Spleen (tissue), 11 donors: ENCODE data around the gene E2F8. TPM values are rescaled to one million over a fixed set of nuclear protein-coding genes. Genes with fewer than 3 reads are reported as not detected.

ENCODE experiments used
- DNase-seq: peaks from one replicate; pipeline ENCODE4 v3.0.0-alpha.2; 2020
- H3K27ac ChIP-seq, 8 donors: fragments of 200-600 bp; sonication (generic) in 7 of 8; 1 replicate in 4 of 8; 2 replicates in 4 of 8; pipeline versions ENCODE4 v1.5.0 to v1.8.0; 2016 to 2021; ENCODE audit warnings: inconsistent platforms in 4 of 8, mild to moderate bottlenecking in 4 of 8, moderate library complexity in 1 of 8
- H3K27me3 ChIP-seq, 7 donors: fragments of 200-600 bp; sonication (generic) in 6 of 7; replicated peaks in 1 of 7; 1 replicate in 4 of 7; 2 replicates in 3 of 7; pipeline versions ENCODE4 v1.5.0 to v1.8.0; 2016 to 2021; ENCODE audit warnings: inconsistent platforms in 3 of 7, mild to moderate bottlenecking in 1 of 7
- H3K36me3 ChIP-seq, 6 donors: fragments of 200-600 bp; sonication (generic) in 5 of 6; 1 replicate in 4 of 6; 2 replicates in 2 of 6; pipeline versions ENCODE4 v1.5.0 to v1.8.0; 2016 to 2021; ENCODE audit warnings: inconsistent platforms in 2 of 6
- H3K4me1 ChIP-seq, 6 donors: fragments of 200-600 bp; sonication (generic) in 5 of 6; 1 replicate in 3 of 6; 2 replicates in 3 of 6; pipeline versions ENCODE4 v1.5.0 to v1.8.0; 2016 to 2021; ENCODE audit warnings: inconsistent platforms in 3 of 6
- H3K4me3 ChIP-seq, 8 donors: fragments of 200-600 bp; sonication (generic) in 7 of 8; 1 replicate in 4 of 8; 2 replicates in 4 of 8; pipeline versions ENCODE4 v1.5.0 to v1.8.0; 2016 to 2021; ENCODE audit warnings: inconsistent platforms in 4 of 8, mild to moderate bottlenecking in 4 of 8, moderate library complexity in 2 of 8
- H3K9me3 ChIP-seq, 8 donors: fragments of 200-600 bp; sonication (generic) in 7 of 8; 1 replicate in 4 of 8; 2 replicates in 4 of 8; pipeline versions ENCODE4 v1.5.0 to v1.8.0; 2016 to 2021; ENCODE audit warnings: inconsistent platforms in 4 of 8
- POLR2A ChIP-seq, 3 donors: fragments of 450-650 bp; IDR thresholded peaks; one replicate each; pipeline ENCODE4 v1.5.1; 2017; ENCODE audit warnings: antibody characterized with exemption in 3 of 3, mild to moderate bottlenecking in 1 of 3
- POLR2AphosphoS5 ChIP-seq, 3 donors: sonication (generic); formaldehyde crosslinking; IDR thresholded peaks; one replicate each; pipeline ENCODE4 v1.5.1; 2017; ENCODE audit warnings: antibody characterized with exemption in 3 of 3
- WGBS, 5 donors: extraction: QIAGEN DNeasy Blood & Tissue Kit in 3 of 5; methylation state at CpG; one replicate each; pipeline versions ENCODE4 v1.1.5 to v1.1.7; 2013 to 2018; 5-methylcytosine and 5-hydroxymethylcytosine counted together
- intact Hi-C: fragments of 100-400 bp; cut with DNase I; formaldehyde crosslinking; loops from one replicate; pipeline ENCODE4 v1.15.0; 2023; ENCODE audit warnings: low total_unique reads
- polyA plus RNA-seq, 3 donors: library from polyadenylated mRNA; stranded (reverse); fragments of 200-250 nt; gene quantifications; one replicate each; pipeline ENCODE4 v1.2.1, GENCODE V29; 2013
- total RNA-seq, 7 donors: library from RNA; depleted of rRNA in 3 of 7; stranded (reverse); fragments of >200 nt in 3 of 7; fragmentation: NEBNext Ultra II Directional in 4 of 7; extraction: Animal tissue kit (Norgen Biotek cat#: 25700) in 4 of 7; gene quantifications; one replicate each; pipeline versions ENCODE4 v1.1.0 to v1.2.1, GENCODE V29; 2016 to 2021
- TF ChIP-seq, protein P1 (sequence below), 11 experiments: fragments of 200-600 bp in 7 of 11; fragments of 450-650 bp in 4 of 11; sonication (generic) in 4 of 11; IDR thresholded peaks in 8 of 11; conservative IDR thresholded peaks in 3 of 11; 1 replicate in 7 of 11; 2 replicates in 4 of 11; pipeline versions ENCODE4 v1.4.0 to v1.8.0; 2016 to 2021; ENCODE audit warnings: antibody characterized with exemption in 11 of 11, inconsistent platforms in 4 of 11, mild to moderate bottlenecking in 1 of 11
- donor health status: healthy with polysubstance abuse.
- donor health status: DM: no; HTN: no; CAD: no; lungs with moderate emphysema.
- donor health status: DM: no; HTN: no; CAD: no.
- donor health status: Bipolar disorder and iron deficiency.
- donor health status: healthy.
- donor health status: DM: no; HTN: no; CAD: no.
- donor health status: DM: yes; HTN: yes; CAD: no.

Gene E2F8
- total and polyA plus RNA-seq, 10 donors = 0.22 to 4.5 (median 1.8) TPM

DNA sequence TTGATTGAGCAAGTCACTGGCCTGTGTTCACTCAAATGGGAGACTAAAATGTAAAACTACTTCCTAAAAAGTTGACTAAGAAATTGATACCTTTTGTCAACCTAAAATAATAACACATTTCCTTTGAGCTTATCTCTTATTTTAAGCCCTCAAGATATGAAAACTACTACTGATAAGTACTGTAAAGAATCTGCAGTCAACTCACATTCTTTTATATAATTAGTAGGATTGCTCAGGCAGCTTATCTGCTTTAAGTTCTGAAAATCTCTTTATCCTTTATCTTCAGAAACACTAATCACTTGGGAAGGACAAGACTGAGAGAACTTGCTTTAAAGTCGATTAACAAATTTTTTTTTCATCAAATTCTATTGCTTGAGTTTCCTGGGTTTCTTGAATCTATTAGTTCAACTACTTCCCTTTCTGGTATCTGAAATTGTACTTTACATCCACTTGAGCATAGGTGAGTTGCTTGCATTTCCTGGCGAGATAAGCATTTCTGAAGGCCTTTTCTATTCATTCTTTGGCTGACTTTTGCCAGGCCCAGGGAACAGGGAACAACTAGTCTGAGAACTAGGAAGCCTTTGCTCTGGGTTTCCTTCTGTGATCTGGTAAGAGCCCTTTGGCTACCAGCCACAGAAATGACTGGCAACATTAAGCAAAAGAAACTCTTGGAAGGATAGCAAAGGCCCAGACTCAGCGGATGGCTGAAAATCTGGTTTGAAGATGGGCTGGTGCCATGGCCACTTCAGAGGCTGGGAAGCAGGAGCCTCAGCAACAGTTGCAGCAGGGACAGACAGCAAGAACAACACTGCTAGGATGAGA is 19.6 kb downstream of the E2F8 start:
- TF ChIP-seq, protein P1, sequence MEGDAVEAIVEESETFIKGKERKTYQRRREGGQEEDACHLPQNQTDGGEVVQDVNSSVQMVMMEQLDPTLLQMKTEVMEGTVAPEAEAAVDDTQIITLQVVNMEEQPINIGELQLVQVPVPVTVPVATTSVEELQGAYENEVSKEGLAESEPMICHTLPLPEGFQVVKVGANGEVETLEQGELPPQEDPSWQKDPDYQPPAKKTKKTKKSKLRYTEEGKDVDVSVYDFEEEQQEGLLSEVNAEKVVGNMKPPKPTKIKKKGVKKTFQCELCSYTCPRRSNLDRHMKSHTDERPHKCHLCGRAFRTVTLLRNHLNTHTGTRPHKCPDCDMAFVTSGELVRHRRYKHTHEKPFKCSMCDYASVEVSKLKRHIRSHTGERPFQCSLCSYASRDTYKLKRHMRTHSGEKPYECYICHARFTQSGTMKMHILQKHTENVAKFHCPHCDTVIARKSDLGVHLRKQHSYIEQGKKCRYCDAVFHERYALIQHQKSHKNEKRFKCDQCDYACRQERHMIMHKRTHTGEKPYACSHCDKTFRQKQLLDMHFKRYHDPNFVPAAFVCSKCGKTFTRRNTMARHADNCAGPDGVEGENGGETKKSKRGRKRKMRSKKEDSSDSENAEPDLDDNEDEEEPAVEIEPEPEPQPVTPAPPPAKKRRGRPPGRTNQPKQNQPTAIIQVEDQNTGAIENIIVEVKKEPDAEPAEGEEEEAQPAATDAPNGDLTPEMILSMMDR (IDR thresholded peaks at IDR 0.05 in 8 of 11, conservative IDR thresholded peaks at IDR 0.05 in 3 of 11) = no peak
- no peak for TF ChIP-seq POLR2AphosphoS5 (IDR thresholded peaks at IDR 0.05)
- no peak for TF ChIP-seq POLR2A (IDR thresholded peaks at IDR 0.05)
- intact Hi-C loops = no loop called here
- no peak overlapping the region for H3K27ac ChIP-seq
- no peaks in the 10 kb centered on the region for H3K9me3 ChIP-seq
- 39 to 62% (median 54%) methylated on average over 3 of the region's 3 CpGs for WGBS, 5 donors
- no peak for DNase-seq
- H3K4me1 ChIP-seq = no peaks in the 10 kb centered on the region
- no peak overlapping the region for H3K4me3 ChIP-seq
- H3K27me3 ChIP-seq = no peaks in the 10 kb centered on the region
- peaks cover 0 to 29% (median 0%) of the 10 kb centered on the region in 6 donors for H3K36me3 ChIP-seq

DNA sequence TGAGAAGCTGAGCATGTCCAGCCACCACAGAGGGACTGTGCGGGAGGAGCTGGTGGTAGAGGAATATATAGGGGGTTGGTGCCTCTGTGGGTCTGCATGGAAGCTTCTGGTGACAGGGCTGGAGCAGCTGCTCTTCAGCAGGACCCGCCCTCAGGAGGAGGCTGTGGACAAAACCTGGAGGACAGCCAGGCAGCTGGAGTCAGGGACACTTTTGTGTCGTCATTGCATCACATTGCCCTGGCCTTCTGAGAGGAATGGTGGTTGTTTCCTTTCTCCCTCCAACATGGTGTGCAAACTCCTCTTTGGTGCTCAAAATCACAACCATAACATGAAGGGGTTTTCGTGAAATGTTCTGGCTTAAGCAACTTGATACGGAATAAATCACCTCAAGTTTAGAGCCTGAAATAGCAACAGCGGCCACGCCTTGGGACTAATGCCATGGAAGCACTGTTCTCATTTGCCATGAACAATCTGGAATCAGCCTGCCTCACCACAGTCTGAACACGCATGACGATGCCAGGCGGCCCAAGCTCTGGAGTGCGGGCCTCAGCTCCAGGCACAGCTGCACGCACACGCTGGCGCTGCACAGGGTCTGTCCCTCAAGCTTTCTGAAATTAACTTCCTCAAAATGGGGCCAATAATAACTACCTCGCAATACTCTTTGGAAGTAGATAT is 21.8 kb downstream of the E2F8 start:
- no peak for DNase-seq
- TF ChIP-seq POLR2A (IDR thresholded peaks at IDR 0.05) (no peak), POLR2AphosphoS5 (IDR thresholded peaks at IDR 0.05) (no peak)
- TF ChIP-seq, protein P1 (IDR thresholded peaks at IDR 0.05 in 8 of 11, conservative IDR thresholded peaks at IDR 0.05 in 3 of 11) = no peak
- Histone ChIP-seq H3K36me3 (peaks cover 0 to 11% (median 0%) of the 10 kb centered on the region in 6 donors), H3K27ac (no peak overlapping the region), H3K27me3 (no peaks in the 10 kb centered on the region), H3K4me1 (no peaks in the 10 kb centered on the region), H3K9me3 (no peaks in the 10 kb centered on the region), H3K4me3 (no peak overlapping the region)
- intact Hi-C loops = no loop called here
- WGBS, 5 donors = 89 to 91% (median 90%) methylated on average over 15 of the region's 15 CpGs

DNA sequence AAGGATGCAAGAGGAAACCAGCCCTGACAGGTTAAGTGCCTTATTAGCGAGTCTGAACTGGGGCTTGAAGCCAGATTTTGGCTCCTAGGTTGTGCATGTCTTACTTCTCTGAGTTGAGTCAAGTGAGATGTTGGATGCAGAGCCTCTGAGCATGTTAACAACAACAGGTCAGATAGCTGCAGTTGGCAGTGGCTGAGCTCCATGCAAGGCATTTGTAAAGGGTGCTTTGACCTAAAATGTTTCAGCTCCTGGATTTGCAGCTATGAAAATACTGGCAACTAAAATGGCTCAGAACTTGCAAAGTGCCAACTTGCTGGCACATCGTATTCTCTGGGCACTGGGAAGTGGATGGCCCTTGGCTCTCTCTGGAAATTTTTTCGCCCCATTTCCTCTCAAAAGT is 22.5 kb downstream of the E2F8 start:
- no peak for DNase-seq
- H3K4me3 ChIP-seq = no peak overlapping the region
- TF ChIP-seq, protein P1 (IDR thresholded peaks at IDR 0.05 in 8 of 11, conservative IDR thresholded peaks at IDR 0.05 in 3 of 11) = no peak
- TF ChIP-seq POLR2AphosphoS5 (IDR thresholded peaks at IDR 0.05) = no peak
- no peak for TF ChIP-seq POLR2A (IDR thresholded peaks at IDR 0.05)
- intact Hi-C loops = no loop called here
- no peaks in the 10 kb centered on the region for H3K9me3 ChIP-seq
- no peaks in the 10 kb centered on the region for H3K27me3 ChIP-seq
- peaks cover 0 to 5% (median 0%) of the 10 kb centered on the region in 6 donors for H3K36me3 ChIP-seq
- no peaks in the 10 kb centered on the region for H3K4me1 ChIP-seq
- H3K27ac ChIP-seq = no peak overlapping the region
- WGBS, 5 donors = 80 to 93% (median 87%) methylated on average over 3 of the region's 3 CpGs

DNA sequence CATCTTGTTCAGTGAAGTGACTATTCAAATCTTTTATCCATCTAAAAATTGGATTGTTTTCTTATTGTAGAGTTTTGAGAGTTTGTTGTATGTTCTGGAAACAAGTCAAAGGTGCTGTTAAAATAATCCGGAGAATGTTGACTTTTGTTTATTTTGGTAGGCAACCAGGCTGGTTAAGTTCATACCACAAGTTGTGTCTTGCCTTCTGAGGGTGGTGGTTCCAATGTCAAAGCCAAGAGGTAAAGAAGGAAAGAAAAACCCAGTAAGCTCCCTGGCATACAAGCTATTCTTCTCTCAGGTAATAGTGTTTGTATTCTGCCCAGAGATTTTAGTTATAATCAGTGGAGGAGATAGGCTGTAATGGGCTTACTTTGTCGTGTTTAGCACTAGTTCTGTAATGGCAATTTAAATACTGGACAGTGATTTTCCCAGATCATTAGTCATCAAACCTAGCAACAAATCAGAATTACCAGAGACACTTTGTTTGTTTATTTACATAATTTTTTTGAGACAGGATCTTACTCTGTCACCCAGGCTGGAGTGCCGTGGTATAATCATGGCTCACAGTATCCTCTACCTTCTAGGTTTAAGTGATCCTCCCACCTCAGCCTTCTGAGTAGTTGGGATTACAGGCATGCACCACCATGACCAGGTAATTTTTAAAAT is 23.9 kb downstream of the E2F8 start:
- intact Hi-C loops = no loop called here
- no peak for DNase-seq
- H3K9me3 ChIP-seq = no peaks in the 10 kb centered on the region
- no peak for TF ChIP-seq POLR2AphosphoS5 (IDR thresholded peaks at IDR 0.05)
- TF ChIP-seq, protein P1 (IDR thresholded peaks at IDR 0.05 in 8 of 11, conservative IDR thresholded peaks at IDR 0.05 in 3 of 11) = no peak
- TF ChIP-seq POLR2A (IDR thresholded peaks at IDR 0.05) = no peak
- no peak overlapping the region for H3K4me3 ChIP-seq
- H3K4me1 ChIP-seq = no peaks in the 10 kb centered on the region
- no peaks in the 10 kb centered on the region for H3K36me3 ChIP-seq
- WGBS, 5 donors = 57 to 66% (median 58%) methylated on average over 3 of the region's 3 CpGs
- no peaks in the 10 kb centered on the region for H3K27me3 ChIP-seq
- H3K27ac ChIP-seq = no peak overlapping the region
